H1 (cell line): ENCODE results near the gene TGFB1I1. TPM values are rescaled to one million over a fixed set of nuclear protein-coding genes. Genes with fewer than 3 reads are reported as not detected.

ENCODE experiments used
- CTCF ChIA-PET: fragments of 300-600 bp; sonication (Branson Sonifier 250); formaldehyde crosslinking; loops from one replicate; lab custom pipeline; 2021; ENCODE audit not compliant: partially characterized antibody; lab: Charles Lee
- POLR2A ChIA-PET: fragments of 300-600 bp; sonication (Branson Sonifier 250); formaldehyde crosslinking; loops from one replicate; lab custom pipeline; 2021; ENCODE audit warnings: inconsistent platforms; ENCODE audit not compliant: partially characterized antibody; lab: Charles Lee
- DNase-seq, 2 experiments: peaks; one replicate each; pipeline versions ENCODE4 v3.0.0 to v3.0.0-alpha.2; 2010 to 2022; ENCODE audit warnings: low spot score in 2 of 2, low read depth in 1 of 2, mixed read lengths in 1 of 2
- FAIRE-seq: peaks from 2 replicates; lab custom pipeline; 2011; peaks lifted over from hg19 to GRCh38; lab: Jason Lieb, UNC
- H2AFZ ChIP-seq: 2 replicates; pipeline ENCODE4 v1.8.1; 2012; ENCODE audit warnings: low read length, inconsistent platforms
- H2AK5ac ChIP-seq: 2 replicates; pipeline ENCODE4 v1.6.1; 2013; ENCODE audit warnings: low read depth, low read length
- H2BK120ac ChIP-seq: replicated peaks from 2 replicates; pipeline ENCODE3; 2013; ENCODE audit warnings: low read depth, low read length, inconsistent platforms
- H2BK12ac ChIP-seq: 2 replicates; pipeline ENCODE4 v1.6.1; 2013; ENCODE audit warnings: low read depth, low read length
- H2BK15ac ChIP-seq: 2 replicates; pipeline ENCODE4 v1.6.1; 2013; ENCODE audit warnings: low read length
- H2BK20ac ChIP-seq: 2 replicates; pipeline ENCODE4 v1.6.1; 2013; ENCODE audit warnings: low read length
- H2BK5ac ChIP-seq: 2 replicates; pipeline ENCODE4 v1.6.1; 2013; ENCODE audit warnings: low read depth, low read length
- H3K14ac ChIP-seq: 2 replicates; pipeline ENCODE4 v1.6.1; 2013; ENCODE audit warnings: inconsistent platforms; ENCODE audit not compliant: insufficient read length
- H3K18ac ChIP-seq: 2 replicates; pipeline ENCODE4 v1.6.1; 2013; ENCODE audit warnings: low read length; ENCODE audit errors: extremely low read depth
- H3K23ac ChIP-seq: 2 replicates; pipeline ENCODE4 v1.6.1; 2013; ENCODE audit warnings: inconsistent platforms; ENCODE audit not compliant: insufficient read length
- H3K23me2 ChIP-seq: 2 replicates; pipeline ENCODE4 v1.6.1; 2013; ENCODE audit warnings: low read depth, low read length
- H3K27ac ChIP-seq: 2 replicates; pipeline ENCODE4 v1.6.1; 2011; ENCODE audit warnings: low read depth, low read length, inconsistent platforms
- H3K27me3 ChIP-seq, 4 experiments: replicated peaks in 1 of 4; 1 replicate in 1 of 4; 2 replicates in 3 of 4; pipeline versions ENCODE4 v1.6.1 to v1.8.1; 2011 to 2013; ENCODE audit warnings: low read length in 3 of 4, mild to moderate bottlenecking in 3 of 4, inconsistent platforms in 2 of 4, mixed read lengths in 2 of 4, moderate library complexity in 1 of 4; ENCODE audit not compliant: control insufficient read depth in 3 of 4, insufficient read depth in 3 of 4; ENCODE audit errors: extremely low read depth in 1 of 4
- H3K36me3 ChIP-seq, 4 experiments: 2 replicates each; pipeline versions ENCODE4 v1.6.1 to v1.8.1; 2011 to 2013; ENCODE audit warnings: mild to moderate bottlenecking in 4 of 4, low read length in 3 of 4, moderate library complexity in 2 of 4, control low read depth in 1 of 4, inconsistent platforms in 1 of 4; ENCODE audit not compliant: insufficient read depth in 4 of 4, control insufficient read depth in 2 of 4
- H3K4ac ChIP-seq: replicated peaks from 2 replicates; pipeline ENCODE3; 2013; ENCODE audit warnings: low read length, low read depth, mixed read lengths, inconsistent platforms; ENCODE audit not compliant: insufficient read length
- H3K4me1 ChIP-seq, 4 experiments: replicated peaks in 1 of 4; 1 replicate in 1 of 4; 2 replicates in 3 of 4; pipeline versions ENCODE4 v1.6.1 to v1.8.1; 2011 to 2013; ENCODE audit warnings: low read length in 3 of 4, inconsistent platforms in 2 of 4, mixed read lengths in 1 of 4; ENCODE audit not compliant: insufficient read depth in 4 of 4, control insufficient read depth in 3 of 4
- H3K4me2 ChIP-seq, 2 experiments: 2 replicates each; pipeline versions ENCODE4 v1.6.1 to v1.8.1; 2011 to 2013; ENCODE audit warnings: low read depth in 2 of 2, low read length in 2 of 2, control low read depth in 1 of 2, inconsistent platforms in 1 of 2, mild to moderate bottlenecking in 1 of 2; ENCODE audit not compliant: insufficient read depth in 1 of 2
- H3K4me3 ChIP-seq, 4 experiments: fragments of 200-600, 300-600 bp in 1 of 4; sonication (generic), shearing (Covaris generic), sonication (Bioruptor Twin) in 1 of 4; 2 replicates each; pipeline versions ENCODE4 v1.5.1 to v1.8.1; 2011 to 2016; ENCODE audit warnings: low read length in 4 of 4, low read depth in 3 of 4, control low read depth in 2 of 4, inconsistent platforms in 2 of 4, mild to moderate bottlenecking in 2 of 4, mixed read lengths in 1 of 4, moderate library complexity in 1 of 4; ENCODE audit not compliant: insufficient read depth in 2 of 4; ENCODE audit errors: extremely low read depth in 1 of 4
- H3K56ac ChIP-seq: replicated peaks from 2 replicates; pipeline ENCODE3; 2013; ENCODE audit warnings: low read depth, mild to moderate bottlenecking, mixed read lengths, low read length, inconsistent platforms; ENCODE audit not compliant: insufficient read length
- H3K79me1 ChIP-seq: 2 replicates; pipeline ENCODE4 v1.6.1; 2013; ENCODE audit warnings: low read depth, low read length, control low read depth
- H3K79me2 ChIP-seq, 2 experiments: 2 replicates each; pipeline versions ENCODE4 v1.6.1 to v1.8.1; 2012 to 2013; ENCODE audit warnings: low read length in 2 of 2, mild to moderate bottlenecking in 2 of 2, inconsistent platforms in 1 of 2; ENCODE audit not compliant: insufficient read depth in 2 of 2, control insufficient read depth in 1 of 2
- H3K9ac ChIP-seq, 4 experiments: replicated peaks in 1 of 4; 1 replicate in 1 of 4; 2 replicates in 3 of 4; pipeline versions ENCODE4 v1.6.1 to v1.8.1; 2011 to 2013; ENCODE audit warnings: low read depth in 3 of 4, low read length in 3 of 4, control low read depth in 2 of 4, mild to moderate bottlenecking in 2 of 4, moderate library complexity in 2 of 4, inconsistent platforms in 1 of 4; ENCODE audit errors: extremely low read depth in 1 of 4
- H3K9me3 ChIP-seq, 2 experiments: 2 replicates each; pipeline versions ENCODE4 v1.6.1 to v1.8.1; 2012 to 2013; ENCODE audit warnings: mild to moderate bottlenecking in 2 of 2, moderate library complexity in 2 of 2, control low read depth in 1 of 2, inconsistent platforms in 1 of 2, low read depth in 1 of 2, low read length in 1 of 2, mixed read lengths in 1 of 2; ENCODE audit not compliant: insufficient read depth in 2 of 2
- H4K20me1 ChIP-seq, 2 experiments: replicated peaks in 1 of 2; 2 replicates each; pipeline versions ENCODE3 to v1.8.1; 2011 to 2013; ENCODE audit warnings: inconsistent platforms in 2 of 2, low read length in 2 of 2, mild to moderate bottlenecking in 1 of 2; ENCODE audit not compliant: insufficient read depth in 2 of 2, control insufficient read depth in 1 of 2
- H4K5ac ChIP-seq: 2 replicates; pipeline ENCODE4 v1.6.1; 2013; ENCODE audit warnings: low read length, low read depth, mixed read lengths, inconsistent platforms; ENCODE audit not compliant: insufficient read length
- H4K8ac ChIP-seq: 2 replicates; pipeline ENCODE4 v1.8.0; 2013; ENCODE audit warnings: mild to moderate bottlenecking, moderate library complexity, low read length, inconsistent platforms; ENCODE audit not compliant: insufficient read depth; ENCODE audit errors: extremely low read depth
- H4K91ac ChIP-seq: replicated peaks from 2 replicates; pipeline ENCODE3; 2013; ENCODE audit warnings: low read length, mixed read lengths, inconsistent platforms; ENCODE audit not compliant: insufficient read length
- KDM1A ChIP-seq: fragments of 200-600, 300-600 bp; sonication (generic); IDR thresholded peaks from 2 replicates; pipeline ENCODE4 v1.7.1; 2016; ENCODE audit warnings: mild to moderate bottlenecking, low read length, borderline replicate concordance
- NANOG ChIP-seq: IDR thresholded peaks from 2 replicates; pipeline ENCODE4 v1.6.1; 2011; ENCODE audit warnings: low read length, low read depth, mild to moderate bottlenecking, inconsistent platforms; ENCODE audit not compliant: insufficient read depth, poor library complexity, severe bottlenecking
- NRF1 ChIP-seq: IDR thresholded peaks from 2 replicates; pipeline ENCODE4 v1.6.1; 2011; ENCODE audit warnings: mild to moderate bottlenecking, low read depth, low read length, improper control_type of control experiment
- RBBP5 ChIP-seq: IDR thresholded peaks from 2 replicates; pipeline ENCODE4 v1.7.1; 2012; ENCODE audit warnings: low read depth, mild to moderate bottlenecking, inconsistent platforms, low read length, moderate library complexity, borderline replicate concordance
- RFX5 ChIP-seq: IDR thresholded peaks from 2 replicates; pipeline ENCODE4 v1.6.1; 2011; ENCODE audit warnings: low read depth, low read length, improper control_type of control experiment, borderline replicate concordance
- SAP30 ChIP-seq: fragments of 300-600 bp; sonication (generic); IDR thresholded peaks from 2 replicates; pipeline ENCODE4 v1.7.1; 2012; ENCODE audit warnings: low read length, moderate library complexity, mild to moderate bottlenecking, inconsistent platforms; ENCODE audit not compliant: insufficient read depth, insufficient replicate concordance
- SIRT6 ChIP-seq: IDR thresholded peaks from one replicate; pipeline ENCODE4 v1.7.1; 2012; ENCODE audit warnings: low read length, inconsistent platforms
- WGBS, 2 experiments: shearing (Covaris generic) in 1 of 2; methylation state at CpG; one replicate each; pipeline versions ENCODE4 v1.1.6 to v1.1.7; 2013 to 2015; ENCODE audit warnings: low lambda C conversion rate in 2 of 2, mixed read lengths in 2 of 2, inconsistent platforms in 1 of 2, low coverage in 1 of 2, missing lambda C conversion rate in 1 of 2; ENCODE audit not compliant: insufficient replicate concordance in 2 of 2, insufficient coverage in 1 of 2, insufficient read length in 1 of 2; ENCODE audit errors: extremely low coverage in 1 of 2, missing lambda C conversion rate in 1 of 2; 5-methylcytosine and 5-hydroxymethylcytosine counted together
- polyA plus RNA-seq, 7 experiments: library from polyadenylated mRNA; depleted of rRNA in 3 of 7; stranded (reverse) in 5 of 7; unstranded in 2 of 7; fragments of >200 nt in 5 of 7; fragments of 200-250 nt in 2 of 7; gene quantifications; 1 replicate in 5 of 7; 2 replicates in 1 of 7; 4 replicates in 1 of 7; pipeline versions ENCODE4 v1.2.1 to v1.2.3, GENCODE V29; 2011 to 2013; ENCODE audit warnings: missing spikeins in 2 of 7, mixed read lengths in 2 of 7
- total RNA-seq: library from RNA; stranded (reverse); fragmentation: NEBNext Ultra II Directional; extraction: Animal tissue kit (Norgen Biotek cat#: 25700); gene quantifications from 2 replicates; pipeline ENCODE4 v1.2.1, GENCODE V29; 2021
- TF ChIP-seq, protein P1 (sequence below): IDR thresholded peaks from 2 replicates; pipeline ENCODE4 v1.6.1; 2012; ENCODE audit warnings: low read length, inconsistent platforms
- TF ChIP-seq, protein P2 (sequence below): IDR thresholded peaks from 2 replicates; pipeline ENCODE4 v1.6.1; 2012; ENCODE audit warnings: inconsistent platforms
- TF ChIP-seq, protein P3 (sequence below): IDR thresholded peaks from 2 replicates; pipeline ENCODE4 v1.6.1; 2011; ENCODE audit warnings: low read depth, mild to moderate bottlenecking, low read length; ENCODE audit not compliant: insufficient read depth

Gene TGFB1I1
- total and polyA plus RNA-seq, 2 of the 8 experiments (the other 6 are each of a cell fraction or from before 2014, with no cell fraction given), result 5.6 to 5.8 TPM

DNA sequence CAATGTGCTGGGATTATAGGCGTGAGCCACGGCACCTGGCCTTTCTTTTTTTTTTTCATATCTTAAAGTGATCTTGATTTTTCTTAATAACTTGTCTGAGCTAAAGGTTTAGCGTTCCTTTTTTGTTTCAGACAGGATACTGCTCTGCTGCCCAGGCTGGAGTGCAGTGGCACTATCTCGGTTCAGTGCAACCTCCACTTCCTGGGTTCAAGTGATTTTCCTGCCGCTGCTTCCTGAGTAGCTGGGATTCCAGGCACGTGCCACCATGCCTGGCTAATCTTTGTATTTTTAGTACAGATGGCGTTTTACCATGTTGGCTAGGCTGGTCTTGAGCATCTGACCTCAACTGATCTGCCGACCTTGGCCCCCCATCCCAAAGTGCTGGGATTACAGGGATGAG is 32.2 kb downstream of the TGFB1I1 start:
- no peak overlapping the region for H2BK12ac ChIP-seq
- H3K14ac ChIP-seq, result no peak overlapping the region
- no peak overlapping the region for H3K9ac ChIP-seq
- H2BK5ac ChIP-seq, result no peak overlapping the region
- no peak overlapping the region for H4K8ac ChIP-seq
- H3K79me2 ChIP-seq, result peaks cover 0 to 6% of the 10 kb centered on the region in 2 experiments; a peak in 1 of 4 replicates
- H3K9me3 ChIP-seq, result no peaks in the 10 kb centered on the region
- H3K79me1 ChIP-seq, result 0 out of 2 replicates have a peak, but pooled peaks cover 2% of the 10 kb centered on the region
- H4K5ac ChIP-seq, result no peak overlapping the region
- no peak overlapping the region for H2BK120ac ChIP-seq
- ChIA-PET CTCF (no interaction called here), POLR2A (interaction anchor here (1.1 to 10.6 kb wide), 2 partner anchors 16 to 25 kb away, joined by 3 to 69 read pairs; no protein-coding TSS in a partner anchor)
- peaks cover 0 to 3% (median 0%) of the 10 kb centered on the region in 4 experiments; a peak in 1 of 8 replicates for H3K36me3 ChIP-seq
- peaks cover 2 to 10% (median 9%) of the 10 kb centered on the region in 4 experiments for H3K4me1 ChIP-seq
- H2BK15ac ChIP-seq, result no peak overlapping the region
- peaks cover 4% of the 10 kb centered on the region; the same call in 1 of the 2 replicates for H3K23me2 ChIP-seq
- DNase-seq, result no peak
- no peak overlapping the region for H3K18ac ChIP-seq
- no peak overlapping the region for H3K27ac ChIP-seq
- FAIRE-seq, result no peak
- no peak overlapping the region for H3K4ac ChIP-seq
- H2AK5ac ChIP-seq, result no peak overlapping the region
- WGBS, 2 experiments, result 88% methylated on average over 8 of the region's 8 CpGs; no CpG with 5 or more reads in 1 of the 2 experiments
- no peak overlapping the region for H3K23ac ChIP-seq
- no peak overlapping the region for H3K4me3 ChIP-seq
- no peak overlapping the region for H2BK20ac ChIP-seq
- H3K4me2 ChIP-seq, result no peak overlapping the region
- no peak overlapping the region for H4K91ac ChIP-seq
- H2AFZ ChIP-seq, result no peak overlapping the region
- H3K56ac ChIP-seq, result no peak overlapping the region
- H3K27me3 ChIP-seq, result no peaks in the 10 kb centered on the region
- H4K20me1 ChIP-seq, result no peaks in the 10 kb centered on the region
- TF ChIP-seq KDM1A (no peak), NRF1 (no peak), NANOG (no peak), SAP30 (no peak), RFX5 (no peak), RBBP5 (no peak), SIRT6 (no peak)
- TF ChIP-seq, protein P1, sequence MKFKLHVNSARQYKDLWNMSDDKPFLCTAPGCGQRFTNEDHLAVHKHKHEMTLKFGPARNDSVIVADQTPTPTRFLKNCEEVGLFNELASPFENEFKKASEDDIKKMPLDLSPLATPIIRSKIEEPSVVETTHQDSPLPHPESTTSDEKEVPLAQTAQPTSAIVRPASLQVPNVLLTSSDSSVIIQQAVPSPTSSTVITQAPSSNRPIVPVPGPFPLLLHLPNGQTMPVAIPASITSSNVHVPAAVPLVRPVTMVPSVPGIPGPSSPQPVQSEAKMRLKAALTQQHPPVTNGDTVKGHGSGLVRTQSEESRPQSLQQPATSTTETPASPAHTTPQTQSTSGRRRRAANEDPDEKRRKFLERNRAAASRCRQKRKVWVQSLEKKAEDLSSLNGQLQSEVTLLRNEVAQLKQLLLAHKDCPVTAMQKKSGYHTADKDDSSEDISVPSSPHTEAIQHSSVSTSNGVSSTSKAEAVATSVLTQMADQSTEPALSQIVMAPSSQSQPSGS, result no peak
- TF ChIP-seq, protein P2, sequence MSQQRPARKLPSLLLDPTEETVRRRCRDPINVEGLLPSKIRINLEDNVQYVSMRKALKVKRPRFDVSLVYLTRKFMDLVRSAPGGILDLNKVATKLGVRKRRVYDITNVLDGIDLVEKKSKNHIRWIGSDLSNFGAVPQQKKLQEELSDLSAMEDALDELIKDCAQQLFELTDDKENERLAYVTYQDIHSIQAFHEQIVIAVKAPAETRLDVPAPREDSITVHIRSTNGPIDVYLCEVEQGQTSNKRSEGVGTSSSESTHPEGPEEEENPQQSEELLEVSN, result no peak
- TF ChIP-seq, protein P3, sequence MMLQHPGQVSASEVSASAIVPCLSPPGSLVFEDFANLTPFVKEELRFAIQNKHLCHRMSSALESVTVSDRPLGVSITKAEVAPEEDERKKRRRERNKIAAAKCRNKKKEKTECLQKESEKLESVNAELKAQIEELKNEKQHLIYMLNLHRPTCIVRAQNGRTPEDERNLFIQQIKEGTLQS, result no peak
